HepG2 (cell line): ENCODE results near the gene IKZF4. TPM values are rescaled to one million over a fixed set of nuclear protein-coding genes. Genes with fewer than 3 reads are reported as not detected.

Source experiments
- CBX5 ChIP-seq: sonication (generic); formaldehyde crosslinking; IDR thresholded peaks from 2 replicates; pipeline ENCODE4 v1.4.0; 2020; ENCODE audit warnings: missing genetic modification reagents, borderline replicate concordance
- CHD4 ChIP-seq: fragments of 200-600 bp; sonication (generic); IDR thresholded peaks from 2 replicates; pipeline ENCODE4 v1.7.0; 2017; ENCODE audit warnings: mild to moderate bottlenecking, low read length, borderline replicate concordance
- HOXA9 ChIP-seq: sonication (generic); formaldehyde crosslinking; IDR thresholded peaks from 2 replicates; pipeline ENCODE4 v1.8.1; 2022; ENCODE audit warnings: missing genetic modification reagents, mild to moderate bottlenecking, moderate library complexity, borderline replicate concordance
- NONO ChIP-seq, 2 experiments: fragments of 450-650 bp in 1 of 2; sonication (generic) in 1 of 2; formaldehyde crosslinking in 1 of 2; IDR thresholded peaks in 1 of 2; conservative IDR thresholded peaks in 1 of 2; 2 replicates each; pipeline versions ENCODE4 v1.6.1 to v1.8.0; 2017 to 2022; ENCODE audit warnings: mild to moderate bottlenecking in 1 of 2, missing genetic modification reagents in 1 of 2, moderate library complexity in 1 of 2
- RELA ChIP-seq: sonication (generic); formaldehyde crosslinking; IDR thresholded peaks from 2 replicates; pipeline ENCODE4 v1.4.0; 2020; ENCODE audit warnings: missing genetic modification reagents
- TMF1 ChIP-seq: sonication (generic); formaldehyde crosslinking; IDR thresholded peaks from 2 replicates; pipeline ENCODE4 v1.8.1; 2022; ENCODE audit warnings: low read depth, missing genetic modification reagents
- ZBTB8A ChIP-seq: sonication (generic); formaldehyde crosslinking; IDR thresholded peaks from 2 replicates; pipeline ENCODE4 v1.4.0; 2020; ENCODE audit warnings: mild to moderate bottlenecking, low read depth, missing genetic modification reagents, borderline replicate concordance
- ZNF75D ChIP-seq: sonication (generic); formaldehyde crosslinking; IDR thresholded peaks from 2 replicates; pipeline ENCODE4 v1.8.1; 2023; ENCODE audit warnings: missing genetic modification reagents, mild to moderate bottlenecking, borderline replicate concordance
- ZNF781 ChIP-seq: sonication (generic); formaldehyde crosslinking; IDR thresholded peaks from 2 replicates; pipeline ENCODE4 v1.5.1; 2020; ENCODE audit warnings: borderline replicate concordance, mild to moderate bottlenecking, missing genetic modification reagents; ENCODE audit errors: not compliant biosample characterization
- ZSCAN29 ChIP-seq: sonication (generic); formaldehyde crosslinking; conservative IDR thresholded peaks from 2 replicates; pipeline ENCODE4 v1.4.0; 2020; ENCODE audit warnings: mild to moderate bottlenecking, missing genetic modification reagents
- polyA plus RNA-seq, 8 experiments: library from polyadenylated mRNA; depleted of rRNA in 3 of 8; stranded (reverse) in 7 of 8; unstranded in 1 of 8; fragments of >200 nt; fragmentation: Illumina TruSeq in 4 of 8; extraction: Trizol in 4 of 8; gene quantifications; 2 replicates each; pipeline versions ENCODE4 v1.2.1 to v1.2.3, GENCODE V29; 2011 to 2016; ENCODE audit warnings: low read depth in 4 of 8, missing spikeins in 1 of 8, mixed read lengths in 1 of 8; ENCODE audit not compliant: insufficient read depth in 1 of 8
- total RNA-seq, 5 experiments: library from RNA; depleted of rRNA; stranded (reverse); fragments of >200 nt; fragmentation: Illumina TruSeq; extraction: Trizol; gene quantifications; 2 replicates each; pipeline ENCODE4 v1.2.3, GENCODE V29; 2016; ENCODE audit warnings: low read depth in 1 of 5
- TF ChIP-seq, protein P1 (sequence below): IDR thresholded peaks from 2 replicates; pipeline ENCODE4 v1.6.1; 2012; ENCODE audit warnings: inconsistent platforms
- TF ChIP-seq, protein P2 (sequence below): sonication (generic); formaldehyde crosslinking; conservative IDR thresholded peaks from 2 replicates; pipeline ENCODE4 v1.8.0; 2022; ENCODE audit warnings: mild to moderate bottlenecking, moderate library complexity, missing genetic modification reagents
- TF ChIP-seq, protein P3 (sequence below): sonication (generic); formaldehyde crosslinking; IDR thresholded peaks from 2 replicates; pipeline ENCODE4 v1.8.1; 2023; ENCODE audit warnings: mild to moderate bottlenecking, missing genetic modification reagents
- TF ChIP-seq, protein P4 (sequence below): sonication (generic); formaldehyde crosslinking; IDR thresholded peaks from 2 replicates; pipeline ENCODE4 v1.9.0; 2021; ENCODE audit warnings: missing genetic modification reagents, mild to moderate bottlenecking, borderline replicate concordance
- TF ChIP-seq, protein P5 (sequence below): sonication (generic); formaldehyde crosslinking; IDR thresholded peaks from 2 replicates; pipeline ENCODE4 v1.4.0; 2020; ENCODE audit warnings: missing genetic modification reagents

The IKZF4 gene
- total and polyA plus RNA-seq, 2 of the 13 experiments (the other 11 are each of a cell fraction or from before 2014, with no cell fraction given): 0.58 to 2.2 TPM

DNA sequence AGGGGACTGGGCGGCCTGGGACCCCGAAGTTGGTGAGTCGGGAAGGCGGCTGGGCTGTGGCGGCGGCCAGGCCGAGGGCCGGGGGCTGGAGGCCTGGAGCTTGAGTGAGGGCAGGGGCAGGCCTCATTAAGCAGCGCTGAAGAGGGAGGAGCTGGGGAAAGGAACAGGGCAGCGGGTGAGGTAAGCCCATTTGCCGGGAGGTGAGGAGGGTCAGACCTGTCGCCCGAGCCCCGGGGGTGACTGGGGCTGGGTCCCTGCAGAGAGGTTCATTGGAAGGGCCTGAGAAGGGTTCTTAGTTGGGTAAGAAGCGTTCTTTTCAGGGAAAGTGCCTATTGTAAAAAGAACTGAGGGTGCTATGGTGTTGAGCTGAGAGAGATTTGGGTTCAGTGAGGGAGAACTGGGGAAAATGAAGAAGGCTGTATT is 46.5 kb upstream of the IKZF4 start (continued):
- TF ChIP-seq HOXA9 (no peak), ZSCAN29 (CRISPR knock-in tag) (no peak), NONO (IDR thresholded peaks at IDR 0.05) (no peak), NONO (CRISPR knock-in tag; conservative IDR thresholded peaks at IDR 0.05) (no peak), ZBTB8A (CRISPR knock-in tag) (no peak), ZNF75D (CRISPR knock-in tag) (no peak), RELA (CRISPR knock-in tag) (no peak), TMF1 (CRISPR knock-in tag) (no peak), CHD4 (no peak), CBX5 (CRISPR knock-in tag) (no peak), ZNF781 (CRISPR knock-in tag) (peak; percentile 56)
- TF ChIP-seq, protein P1, sequence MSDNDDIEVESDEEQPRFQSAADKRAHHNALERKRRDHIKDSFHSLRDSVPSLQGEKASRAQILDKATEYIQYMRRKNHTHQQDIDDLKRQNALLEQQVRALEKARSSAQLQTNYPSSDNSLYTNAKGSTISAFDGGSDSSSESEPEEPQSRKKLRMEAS: no peak
- TF ChIP-seq, protein P2, sequence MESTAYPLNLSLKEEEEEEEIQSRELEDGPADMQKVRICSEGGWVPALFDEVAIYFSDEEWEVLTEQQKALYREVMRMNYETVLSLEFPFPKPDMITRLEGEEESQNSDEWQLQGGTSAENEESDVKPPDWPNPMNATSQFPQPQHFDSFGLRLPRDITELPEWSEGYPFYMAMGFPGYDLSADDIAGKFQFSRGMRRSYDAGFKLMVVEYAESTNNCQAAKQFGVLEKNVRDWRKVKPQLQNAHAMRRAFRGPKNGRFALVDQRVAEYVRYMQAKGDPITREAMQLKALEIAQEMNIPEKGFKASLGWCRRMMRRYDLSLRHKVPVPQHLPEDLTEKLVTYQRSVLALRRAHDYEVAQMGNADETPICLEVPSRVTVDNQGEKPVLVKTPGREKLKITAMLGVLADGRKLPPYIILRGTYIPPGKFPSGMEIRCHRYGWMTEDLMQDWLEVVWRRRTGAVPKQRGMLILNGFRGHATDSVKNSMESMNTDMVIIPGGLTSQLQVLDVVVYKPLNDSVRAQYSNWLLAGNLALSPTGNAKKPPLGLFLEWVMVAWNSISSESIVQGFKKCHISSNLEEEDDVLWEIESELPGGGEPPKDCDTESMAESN (CRISPR knock-in tag): 0 out of 2 replicates have a peak, but pooled peaks have one; percentile 13
- TF ChIP-seq, protein P3, sequence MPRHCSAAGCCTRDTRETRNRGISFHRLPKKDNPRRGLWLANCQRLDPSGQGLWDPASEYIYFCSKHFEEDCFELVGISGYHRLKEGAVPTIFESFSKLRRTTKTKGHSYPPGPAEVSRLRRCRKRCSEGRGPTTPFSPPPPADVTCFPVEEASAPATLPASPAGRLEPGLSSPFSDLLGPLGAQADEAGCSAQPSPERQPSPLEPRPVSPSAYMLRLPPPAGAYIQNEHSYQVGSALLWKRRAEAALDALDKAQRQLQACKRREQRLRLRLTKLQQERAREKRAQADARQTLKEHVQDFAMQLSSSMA: no peak
- TF ChIP-seq, protein P4, sequence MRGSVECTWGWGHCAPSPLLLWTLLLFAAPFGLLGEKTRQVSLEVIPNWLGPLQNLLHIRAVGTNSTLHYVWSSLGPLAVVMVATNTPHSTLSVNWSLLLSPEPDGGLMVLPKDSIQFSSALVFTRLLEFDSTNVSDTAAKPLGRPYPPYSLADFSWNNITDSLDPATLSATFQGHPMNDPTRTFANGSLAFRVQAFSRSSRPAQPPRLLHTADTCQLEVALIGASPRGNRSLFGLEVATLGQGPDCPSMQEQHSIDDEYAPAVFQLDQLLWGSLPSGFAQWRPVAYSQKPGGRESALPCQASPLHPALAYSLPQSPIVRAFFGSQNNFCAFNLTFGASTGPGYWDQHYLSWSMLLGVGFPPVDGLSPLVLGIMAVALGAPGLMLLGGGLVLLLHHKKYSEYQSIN: no peak
- TF ChIP-seq, protein P5, sequence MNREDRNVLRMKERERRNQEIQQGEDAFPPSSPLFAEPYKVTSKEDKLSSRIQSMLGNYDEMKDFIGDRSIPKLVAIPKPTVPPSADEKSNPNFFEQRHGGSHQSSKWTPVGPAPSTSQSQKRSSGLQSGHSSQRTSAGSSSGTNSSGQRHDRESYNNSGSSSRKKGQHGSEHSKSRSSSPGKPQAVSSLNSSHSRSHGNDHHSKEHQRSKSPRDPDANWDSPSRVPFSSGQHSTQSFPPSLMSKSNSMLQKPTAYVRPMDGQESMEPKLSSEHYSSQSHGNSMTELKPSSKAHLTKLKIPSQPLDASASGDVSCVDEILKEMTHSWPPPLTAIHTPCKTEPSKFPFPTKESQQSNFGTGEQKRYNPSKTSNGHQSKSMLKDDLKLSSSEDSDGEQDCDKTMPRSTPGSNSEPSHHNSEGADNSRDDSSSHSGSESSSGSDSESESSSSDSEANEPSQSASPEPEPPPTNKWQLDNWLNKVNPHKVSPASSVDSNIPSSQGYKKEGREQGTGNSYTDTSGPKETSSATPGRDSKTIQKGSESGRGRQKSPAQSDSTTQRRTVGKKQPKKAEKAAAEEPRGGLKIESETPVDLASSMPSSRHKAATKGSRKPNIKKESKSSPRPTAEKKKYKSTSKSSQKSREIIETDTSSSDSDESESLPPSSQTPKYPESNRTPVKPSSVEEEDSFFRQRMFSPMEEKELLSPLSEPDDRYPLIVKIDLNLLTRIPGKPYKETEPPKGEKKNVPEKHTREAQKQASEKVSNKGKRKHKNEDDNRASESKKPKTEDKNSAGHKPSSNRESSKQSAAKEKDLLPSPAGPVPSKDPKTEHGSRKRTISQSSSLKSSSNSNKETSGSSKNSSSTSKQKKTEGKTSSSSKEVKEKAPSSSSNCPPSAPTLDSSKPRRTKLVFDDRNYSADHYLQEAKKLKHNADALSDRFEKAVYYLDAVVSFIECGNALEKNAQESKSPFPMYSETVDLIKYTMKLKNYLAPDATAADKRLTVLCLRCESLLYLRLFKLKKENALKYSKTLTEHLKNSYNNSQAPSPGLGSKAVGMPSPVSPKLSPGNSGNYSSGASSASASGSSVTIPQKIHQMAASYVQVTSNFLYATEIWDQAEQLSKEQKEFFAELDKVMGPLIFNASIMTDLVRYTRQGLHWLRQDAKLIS (CRISPR knock-in tag): no peak
